Measurements from ENCODE around the gene LYPD6B. TPM values are rescaled to one million over a fixed set of nuclear protein-coding genes. Genes with fewer than 3 reads are reported as not detected.
A peak's percentile ranks its signal among the peaks of the same experiment; 100 is the strongest.

LYPD6B gene
- total and polyA plus RNA-seq, 4 donors: 5.7 to 11.0 (median 8.9) TPM

- Histone ChIP-seq H3K27me3 (ENCODE audit: control insufficient read depth, insufficient read depth, low read length) (no peaks in the 10 kb centered on the region), H3K4me1 (ENCODE audit: control insufficient read depth, insufficient read depth, low read length) (no peaks in the 10 kb centered on the region), H3K4me3 (ENCODE audit: low read depth, low read length) (no peak overlapping the region), H3K36me3 (ENCODE audit: control insufficient read depth, insufficient read depth, low read length) (no peaks in the 10 kb centered on the region), H3K27ac (ENCODE audit: low read depth, low read length) (no peak overlapping the region), H3K9me3 (ENCODE audit: control insufficient read depth, insufficient read depth, low read length) (no peaks in the 10 kb centered on the region)
- no CpG with 5 or more reads among the region's 1 CpG for WGBS (ENCODE audit: insufficient coverage)
- DNase-seq (ENCODE audit: low read depth in 4 of 6, low spot score in 6 of 6): no peak
Observed at GRCh38 chr2:149055751-149056150, 17.3 kb downstream of the LYPD6B start.

DNA sequence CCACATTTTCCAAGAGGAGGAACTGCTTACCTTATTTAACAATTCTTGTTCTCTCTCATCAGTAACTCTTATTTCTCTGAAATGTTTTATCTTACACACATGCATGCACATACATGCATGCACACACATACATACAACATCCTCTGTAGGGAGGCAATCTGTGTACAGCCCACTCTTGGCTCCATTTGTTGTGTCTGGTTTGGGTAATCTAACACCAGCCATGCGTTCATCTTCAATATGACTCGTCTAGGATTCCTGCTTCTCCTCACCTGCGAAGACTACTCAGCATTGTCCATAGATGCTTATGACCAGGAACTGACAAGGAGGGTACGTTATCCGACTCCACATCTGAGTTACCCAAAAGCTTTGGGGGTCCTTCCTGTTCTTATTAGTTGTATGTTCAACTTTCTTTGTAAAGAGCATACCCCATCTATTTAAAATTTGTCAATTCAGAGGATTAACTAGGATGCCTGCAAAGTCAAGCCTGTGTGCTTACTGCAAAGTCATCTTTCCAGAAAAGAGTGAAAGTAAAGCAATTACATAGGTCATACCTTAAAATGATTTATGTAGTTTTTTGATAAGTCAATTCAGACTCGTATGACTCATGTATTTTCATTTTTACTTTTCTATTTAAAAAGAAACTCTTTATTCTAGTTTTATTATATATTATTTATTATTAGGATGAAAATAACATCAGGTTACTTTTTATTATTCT lies 18.2 kb downstream of the LYPD6B start:
- WGBS (ENCODE audit: insufficient coverage): 80% methylated on average over 1 of the region's 6 CpGs
- no peaks in the 10 kb centered on the region for H3K27me3 ChIP-seq (ENCODE audit: control insufficient read depth, insufficient read depth, low read length)
- no peak for DNase-seq (ENCODE audit: low read depth in 4 of 6, low spot score in 6 of 6)

DNA sequence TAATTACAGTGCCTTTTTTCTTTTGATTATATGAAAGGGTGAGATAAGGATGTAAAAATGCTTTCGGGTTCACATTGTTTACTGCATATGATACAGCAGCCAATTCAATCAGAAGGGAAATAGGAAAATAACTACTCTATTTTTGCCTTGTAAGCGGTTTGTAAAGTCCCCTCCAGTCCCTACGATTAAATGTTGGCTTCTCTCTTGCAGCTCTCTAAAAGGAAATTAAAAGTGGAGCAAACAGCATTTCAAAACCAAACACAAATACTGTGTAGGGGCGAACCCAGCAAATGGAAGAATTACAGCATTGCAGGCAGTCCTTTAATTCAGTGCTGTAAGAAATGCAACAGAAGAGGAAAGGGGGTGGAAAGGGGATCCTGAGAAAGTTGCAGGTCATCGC lies 18.9 kb downstream of the LYPD6B start:
- Histone ChIP-seq H3K4me3 (ENCODE audit: low read depth, low read length) (no peak overlapping the region), H3K9me3 (ENCODE audit: control insufficient read depth, insufficient read depth, low read length) (no peaks in the 10 kb centered on the region), H3K36me3 (ENCODE audit: control insufficient read depth, insufficient read depth, low read length) (no peaks in the 10 kb centered on the region), H3K27me3 (ENCODE audit: control insufficient read depth, insufficient read depth, low read length) (no peaks in the 10 kb centered on the region), H3K4me1 (ENCODE audit: control insufficient read depth, insufficient read depth, low read length) (no peaks in the 10 kb centered on the region), H3K27ac (ENCODE audit: low read depth, low read length) (no peak overlapping the region)
- DNase-seq (ENCODE audit: low read depth in 4 of 6, low spot score in 6 of 6): peak in 1 of 6 donors; percentile 12
- 100% methylated on average over 1 of the region's 5 CpGs for WGBS (ENCODE audit: insufficient coverage)

More for the DNA sequence above, 18.2 kb downstream of the LYPD6B start:
- H3K4me1 ChIP-seq (ENCODE audit: control insufficient read depth, insufficient read depth, low read length): no peaks in the 10 kb centered on the region
- H3K4me3 ChIP-seq (ENCODE audit: low read depth, low read length): no peak overlapping the region
- H3K9me3 ChIP-seq (ENCODE audit: control insufficient read depth, insufficient read depth, low read length): no peaks in the 10 kb centered on the region
- no peak overlapping the region for H3K27ac ChIP-seq (ENCODE audit: low read depth, low read length)
- H3K36me3 ChIP-seq (ENCODE audit: control insufficient read depth, insufficient read depth, low read length): no peaks in the 10 kb centered on the region

DNA sequence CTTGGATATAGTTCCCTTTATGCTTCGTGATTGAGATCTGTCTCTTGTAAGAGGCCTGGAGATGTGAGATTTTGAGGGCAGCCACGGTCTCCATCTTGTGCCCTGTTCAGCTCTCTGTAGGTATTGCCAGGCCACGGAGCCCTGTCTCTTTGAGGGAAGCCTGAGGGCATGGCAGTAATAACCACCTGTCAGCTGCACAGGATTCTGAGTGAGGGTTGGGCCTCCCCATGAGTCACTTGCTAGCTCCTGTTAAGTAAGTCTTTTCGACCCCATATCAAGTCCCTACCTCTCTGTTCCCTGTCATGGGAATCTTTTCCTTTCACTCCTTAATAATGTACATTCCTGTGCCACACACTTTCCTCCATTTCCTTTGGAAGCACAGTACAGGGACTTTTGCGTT lies 20.4 kb downstream of the LYPD6B start:
- 94% methylated on average over 3 of the region's 5 CpGs for WGBS (ENCODE audit: insufficient coverage)

DNA sequence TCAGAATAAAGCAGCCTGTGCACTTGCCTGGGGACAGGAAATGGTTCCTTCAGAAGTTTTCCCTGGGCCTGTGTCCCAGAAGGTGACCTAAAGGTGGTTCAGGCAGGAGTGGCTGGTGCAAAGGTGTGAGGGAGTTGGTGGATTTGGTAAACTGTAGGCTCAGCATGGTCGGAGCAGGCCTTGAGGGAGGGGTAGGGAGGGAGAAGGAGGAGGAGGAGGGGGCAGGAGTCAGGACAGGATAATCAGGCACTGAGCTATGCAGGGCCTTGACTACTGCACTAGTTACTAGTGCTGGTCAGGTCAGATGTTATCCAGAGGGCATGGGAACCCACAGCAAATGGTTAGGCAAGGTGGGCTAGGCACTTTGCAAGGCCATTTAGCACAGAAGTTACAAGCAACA lies 21.3 kb downstream of the LYPD6B start:
- Histone ChIP-seq H3K27me3 (ENCODE audit: control insufficient read depth, insufficient read depth, low read length) (no peaks in the 10 kb centered on the region), H3K27ac (ENCODE audit: low read depth, low read length) (no peak overlapping the region), H3K36me3 (ENCODE audit: control insufficient read depth, insufficient read depth, low read length) (no peaks in the 10 kb centered on the region), H3K9me3 (ENCODE audit: control insufficient read depth, insufficient read depth, low read length) (no peaks in the 10 kb centered on the region), H3K4me3 (ENCODE audit: low read depth, low read length) (no peak overlapping the region), H3K4me1 (ENCODE audit: control insufficient read depth, insufficient read depth, low read length) (peaks cover 3% of the 10 kb centered on the region)
- WGBS (ENCODE audit: insufficient coverage): 94% methylated on average over 1 of the region's 1 CpG
- no peak for DNase-seq (ENCODE audit: low read depth in 4 of 6, low spot score in 6 of 6)

More for the DNA sequence above, 20.4 kb downstream of the LYPD6B start:
- H3K4me3 ChIP-seq (ENCODE audit: low read depth, low read length): no peak overlapping the region
- H3K36me3 ChIP-seq (ENCODE audit: control insufficient read depth, insufficient read depth, low read length): no peaks in the 10 kb centered on the region
- no peak for DNase-seq (ENCODE audit: low read depth in 4 of 6, low spot score in 6 of 6)
- no peaks in the 10 kb centered on the region for H3K4me1 ChIP-seq (ENCODE audit: control insufficient read depth, insufficient read depth, low read length)
- no peaks in the 10 kb centered on the region for H3K27me3 ChIP-seq (ENCODE audit: control insufficient read depth, insufficient read depth, low read length)
- H3K9me3 ChIP-seq (ENCODE audit: control insufficient read depth, insufficient read depth, low read length): no peaks in the 10 kb centered on the region
- no peak overlapping the region for H3K27ac ChIP-seq (ENCODE audit: low read depth, low read length)

DNA sequence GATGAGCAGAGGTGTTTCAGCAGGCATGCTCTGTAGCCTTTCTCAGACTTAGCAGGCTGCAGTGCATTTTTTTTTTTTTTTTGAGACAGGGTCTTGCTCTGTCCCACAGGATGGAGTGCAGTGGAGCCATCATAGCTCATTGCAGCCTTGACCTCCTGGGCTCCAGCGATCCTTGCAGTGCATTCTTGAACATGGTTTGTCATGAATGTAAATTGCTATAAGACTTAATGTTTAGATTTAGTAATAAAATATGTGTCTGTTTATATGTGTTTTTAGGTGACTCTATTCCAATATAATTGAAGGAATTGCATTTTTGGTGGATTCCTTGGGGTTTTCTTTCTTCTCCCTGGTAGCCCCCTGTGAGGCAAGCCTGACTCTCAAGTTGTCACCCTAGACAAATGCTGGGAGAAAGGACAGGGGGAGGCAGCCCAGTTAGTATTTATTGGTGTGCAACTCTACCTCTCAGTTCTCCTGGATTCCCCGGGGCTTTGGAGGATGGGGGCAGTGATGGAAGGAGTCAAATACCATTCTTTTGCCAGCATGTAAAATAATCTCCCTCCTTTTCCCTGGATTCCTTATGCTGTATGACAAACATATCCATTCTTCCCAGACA lies 22.7 kb downstream of the LYPD6B start:
- no peak for DNase-seq (ENCODE audit: low read depth in 4 of 6, low spot score in 6 of 6)
- H3K9me3 ChIP-seq (ENCODE audit: control insufficient read depth, insufficient read depth, low read length): no peaks in the 10 kb centered on the region
- no peak overlapping the region for H3K27ac ChIP-seq (ENCODE audit: low read depth, low read length)
- no peaks in the 10 kb centered on the region for H3K27me3 ChIP-seq (ENCODE audit: control insufficient read depth, insufficient read depth, low read length)
- no peak overlapping the region for H3K4me3 ChIP-seq (ENCODE audit: low read depth, low read length)
- H3K4me1 ChIP-seq (ENCODE audit: control insufficient read depth, insufficient read depth, low read length): peaks cover 3% of the 10 kb centered on the region
- no peaks in the 10 kb centered on the region for H3K36me3 ChIP-seq (ENCODE audit: control insufficient read depth, insufficient read depth, low read length)
- 100% methylated on average over 1 of the region's 2 CpGs for WGBS (ENCODE audit: insufficient coverage)

- H3K9me3 ChIP-seq (ENCODE audit: control insufficient read depth, insufficient read depth, low read length): no peaks in the 10 kb centered on the region
- no peaks in the 10 kb centered on the region for H3K36me3 ChIP-seq (ENCODE audit: control insufficient read depth, insufficient read depth, low read length)
- H3K27me3 ChIP-seq (ENCODE audit: control insufficient read depth, insufficient read depth, low read length): no peaks in the 10 kb centered on the region
- H3K4me3 ChIP-seq (ENCODE audit: low read depth, low read length): no peak overlapping the region
- DNase-seq (ENCODE audit: low read depth in 4 of 6, low spot score in 6 of 6): no peak
- H3K27ac ChIP-seq (ENCODE audit: low read depth, low read length): no peak overlapping the region
- 70% methylated on average over 1 of the region's 3 CpGs for WGBS (ENCODE audit: insufficient coverage)
- H3K4me1 ChIP-seq (ENCODE audit: control insufficient read depth, insufficient read depth, low read length): peaks cover 3% of the 10 kb centered on the region
Observed at GRCh38 chr2:149062531-149062930, 24.0 kb downstream of the LYPD6B start.

- H3K27ac ChIP-seq (ENCODE audit: low read depth, low read length): no peak overlapping the region
- DNase-seq (ENCODE audit: low read depth in 4 of 6, low spot score in 6 of 6): no peak
- no CpG with 5 or more reads among the region's 4 CpGs for WGBS (ENCODE audit: insufficient coverage)
- no peaks in the 10 kb centered on the region for H3K27me3 ChIP-seq (ENCODE audit: control insufficient read depth, insufficient read depth, low read length)
- H3K36me3 ChIP-seq (ENCODE audit: control insufficient read depth, insufficient read depth, low read length): no peaks in the 10 kb centered on the region
- peaks cover 3% of the 10 kb centered on the region for H3K4me1 ChIP-seq (ENCODE audit: control insufficient read depth, insufficient read depth, low read length)
- H3K9me3 ChIP-seq (ENCODE audit: control insufficient read depth, insufficient read depth, low read length): no peaks in the 10 kb centered on the region
- H3K4me3 ChIP-seq (ENCODE audit: low read depth, low read length): no peak overlapping the region
Observed at GRCh38 chr2:149063177-149063576, 24.7 kb downstream of the LYPD6B start.

DNA sequence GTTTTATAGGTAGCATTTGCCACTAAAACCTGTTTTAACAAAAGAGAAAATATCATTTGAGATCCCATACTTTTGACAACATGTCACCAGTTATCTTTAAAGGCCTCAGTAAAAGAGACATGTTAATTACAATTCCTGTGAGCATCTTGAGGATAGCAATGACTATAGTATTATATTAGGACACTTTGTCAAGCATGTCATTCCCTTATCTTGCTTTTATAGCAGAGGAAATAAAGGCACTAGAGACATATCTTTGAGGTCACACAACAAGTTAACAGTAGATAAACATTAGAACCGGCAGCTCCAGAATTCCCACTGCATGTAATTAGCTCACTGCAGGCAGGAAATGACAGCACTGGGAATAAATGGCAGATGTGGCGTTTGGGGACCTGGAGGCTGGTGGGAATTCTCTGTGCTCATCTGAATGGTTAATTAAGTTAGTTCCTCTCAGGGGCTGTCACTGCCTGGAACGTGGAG lies 25.9 kb downstream of the LYPD6B start:
- peak in 1 of 6 donors; percentile 60 for DNase-seq (ENCODE audit: low read depth in 4 of 6, low spot score in 6 of 6)
- Histone ChIP-seq H3K4me3 (ENCODE audit: low read depth, low read length) (no peak overlapping the region), H3K36me3 (ENCODE audit: control insufficient read depth, insufficient read depth, low read length) (no peaks in the 10 kb centered on the region), H3K4me1 (ENCODE audit: control insufficient read depth, insufficient read depth, low read length) (peaks cover 3% of the 10 kb centered on the region), H3K27ac (ENCODE audit: low read depth, low read length) (no peak overlapping the region), H3K9me3 (ENCODE audit: control insufficient read depth, insufficient read depth, low read length) (no peaks in the 10 kb centered on the region), H3K27me3 (ENCODE audit: control insufficient read depth, insufficient read depth, low read length) (no peaks in the 10 kb centered on the region)
- WGBS (ENCODE audit: insufficient coverage): 16% methylated on average over 2 of the region's 3 CpGs

Data from spinal cord (tissue), 10 donors.